Skeletal muscle cell (primary cell): ENCODE results near the gene VTI1A.
A peak's percentile ranks its signal among the peaks of the same experiment; 100 is the strongest.

Experiments
- DNase-seq: peaks from one replicate; pipeline ENCODE4 v3.0.0-alpha.2; 2010; ENCODE audit warnings: low read depth
- H3K4me3 ChIP-seq: 2 replicates; pipeline ENCODE4 v1.5.1; 2011; ENCODE audit warnings: low read depth, mild to moderate bottlenecking, control low read depth, low read length, moderate library complexity

The VTI1A gene

DNA sequence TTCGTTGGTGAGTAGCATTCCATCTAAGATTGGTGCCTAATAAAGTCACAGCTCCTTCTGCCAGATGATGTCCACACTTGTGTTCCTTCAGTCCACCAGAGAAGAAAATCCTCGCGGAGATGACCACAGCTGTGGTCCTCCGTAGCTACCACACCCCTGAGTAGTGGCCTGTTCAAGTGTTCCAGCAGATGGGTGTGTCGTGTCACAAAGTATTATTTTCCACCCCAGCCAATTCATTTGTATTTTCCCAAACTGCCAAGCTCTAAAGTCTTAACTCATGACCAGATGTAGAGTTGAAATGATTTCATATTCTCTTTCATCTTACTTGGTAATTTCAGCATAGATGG lies 251.8 kb downstream of the VTI1A start:
- no peak for DNase-seq
- H3K4me3 ChIP-seq: no peak overlapping the region

DNA sequence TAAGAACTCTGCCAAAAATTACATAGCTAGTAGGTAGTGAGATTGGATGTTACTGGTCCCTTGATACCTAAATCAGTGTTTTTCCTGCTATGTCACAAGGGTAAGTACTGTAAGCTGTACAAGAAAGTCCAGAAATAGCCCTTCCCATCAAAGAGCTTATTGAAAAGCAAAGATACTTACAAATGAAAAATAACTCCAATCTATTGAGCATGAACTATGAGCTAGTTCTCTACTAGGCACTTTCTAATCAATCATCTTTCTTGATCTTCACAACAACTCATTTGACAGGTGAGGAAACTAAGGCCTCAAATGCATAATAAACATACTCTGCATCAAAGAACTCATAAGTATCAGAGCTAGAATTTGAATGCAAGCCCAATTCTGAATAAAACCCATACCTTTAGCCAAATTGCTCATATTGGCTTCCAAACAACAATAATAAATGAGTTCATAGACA lies 253.2 kb downstream of the VTI1A start:
- DNase-seq: no peak
- no peak overlapping the region for H3K4me3 ChIP-seq

DNA sequence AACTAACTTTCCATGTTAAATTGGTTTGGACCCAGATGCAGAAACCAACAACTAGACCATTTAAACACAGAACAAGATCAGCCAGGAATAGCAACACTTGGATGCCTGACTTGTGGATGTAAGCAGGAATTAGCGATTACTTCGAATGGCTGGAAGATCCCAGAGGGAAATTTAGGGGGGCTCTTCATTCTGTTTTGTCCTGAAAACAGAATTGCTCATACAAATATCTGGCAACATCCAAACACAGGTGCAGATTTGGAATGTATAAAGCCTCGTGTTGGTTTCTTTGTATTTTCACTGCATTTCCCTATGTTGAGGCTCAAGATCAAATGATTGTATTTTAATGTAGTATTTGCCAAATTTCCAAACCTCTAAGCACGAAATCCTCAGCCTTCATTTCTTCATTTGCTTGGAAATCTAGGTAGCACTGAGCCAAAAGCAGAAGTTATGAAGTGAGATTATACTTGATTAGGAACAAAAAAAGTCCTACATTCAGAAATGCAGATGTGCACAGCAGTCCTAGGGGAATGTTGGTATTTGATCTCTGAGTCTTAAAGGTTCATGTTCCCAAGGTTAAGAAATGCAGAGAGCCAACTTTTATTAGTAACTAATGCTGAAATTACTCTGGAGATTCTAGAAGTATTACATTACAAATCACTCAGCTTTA lies 254.3 kb downstream of the VTI1A start:
- DNase-seq: peak; percentile 75
- H3K4me3 ChIP-seq: no peak overlapping the region

- H3K4me3 ChIP-seq: no peak overlapping the region
- no peak for DNase-seq
Measured at GRCh38 chr10:112701878-112702255, 254.9 kb downstream of the VTI1A start.

GRCh38 chr10:112706577-112706976 lies 259.6 kb downstream of the VTI1A start:
- DNase-seq: no peak
- H3K4me3 ChIP-seq: no peak overlapping the region

- H3K4me3 ChIP-seq: no peak overlapping the region
- DNase-seq: no peak
Measured at GRCh38 chr10:112708461-112708860, 261.4 kb downstream of the VTI1A start.

- no peak overlapping the region for H3K4me3 ChIP-seq
- no peak for DNase-seq
Measured at GRCh38 chr10:112710528-112710927, 263.5 kb downstream of the VTI1A start.

- DNase-seq: no peak
- no peak overlapping the region for H3K4me3 ChIP-seq
Measured at GRCh38 chr10:112711366-112711765, 264.4 kb downstream of the VTI1A start.

GRCh38 chr10:112712536-112712935 lies 265.5 kb downstream of the VTI1A start:
- DNase-seq: no peak

DNA sequence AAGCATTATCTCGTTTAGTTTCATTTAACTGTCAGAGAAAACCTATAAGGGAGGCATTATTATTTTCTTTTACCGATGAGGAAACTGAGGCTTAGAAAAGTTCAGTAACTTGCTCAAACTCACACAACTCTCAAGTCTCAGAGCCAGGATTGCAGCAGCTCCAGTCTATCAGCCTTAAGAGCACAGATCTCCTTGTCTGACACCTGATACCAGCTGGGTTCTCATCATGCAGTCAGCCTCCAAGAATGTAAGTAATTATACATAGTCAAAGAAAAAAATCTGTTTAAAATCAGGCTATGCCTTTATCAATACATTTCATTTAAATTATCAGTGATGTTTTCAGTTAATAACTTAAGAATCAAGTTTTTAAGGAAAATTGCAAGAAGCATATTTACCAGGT lies 266.4 kb downstream of the VTI1A start:
- H3K4me3 ChIP-seq: no peak overlapping the region
- no peak for DNase-seq

More at GRCh38 chr10:112712536-112712935, 265.5 kb downstream of the VTI1A start:
- H3K4me3 ChIP-seq: no peak overlapping the region

GRCh38 chr10:112715581-112715980 lies 268.6 kb downstream of the VTI1A start:
- no peak overlapping the region for H3K4me3 ChIP-seq
- DNase-seq: no peak

DNA sequence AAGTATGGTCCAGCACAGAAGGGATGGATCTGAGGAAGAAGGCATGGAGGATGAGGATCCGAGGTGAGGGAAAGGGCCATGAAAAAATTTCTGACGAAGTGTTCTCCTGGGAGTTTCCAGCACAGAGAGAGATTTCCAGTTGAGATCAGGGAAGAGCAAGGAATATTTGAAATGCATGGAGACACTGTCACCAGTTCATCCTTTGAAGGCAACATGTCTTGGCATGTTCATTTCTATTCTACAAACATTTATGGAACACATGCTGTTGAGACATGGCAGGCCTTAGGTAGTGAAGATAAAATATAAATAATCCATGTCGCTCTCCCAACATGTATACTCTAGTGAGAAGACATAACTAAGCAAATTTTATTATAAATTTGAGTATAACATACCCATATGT lies 269.1 kb downstream of the VTI1A start:
- DNase-seq: no peak
- no peak overlapping the region for H3K4me3 ChIP-seq

DNA sequence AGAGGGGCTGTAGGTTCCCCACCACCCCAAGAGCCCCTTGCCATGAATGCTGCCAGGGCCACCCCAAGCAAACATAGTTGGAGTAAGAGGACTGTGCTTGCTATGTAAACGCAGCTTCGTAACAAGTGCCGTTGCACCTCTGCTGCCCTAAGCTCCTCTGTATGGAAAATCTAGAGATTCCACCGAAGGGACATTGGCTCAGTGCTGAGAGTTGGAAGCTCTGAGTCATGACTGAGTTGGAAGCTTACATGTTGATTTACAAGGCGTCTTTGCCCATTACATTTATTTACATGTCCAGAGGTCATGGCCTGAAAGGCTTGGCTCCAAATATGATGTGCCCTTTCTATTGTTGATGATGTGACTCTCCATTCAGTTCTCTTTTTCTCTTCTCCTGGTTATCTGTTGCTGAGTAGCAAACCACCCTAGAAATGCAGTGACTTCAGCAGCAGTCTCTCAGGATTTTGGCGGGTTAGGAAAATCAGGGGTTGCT lies 270.0 kb downstream of the VTI1A start:
- H3K4me3 ChIP-seq: no peak overlapping the region

DNA sequence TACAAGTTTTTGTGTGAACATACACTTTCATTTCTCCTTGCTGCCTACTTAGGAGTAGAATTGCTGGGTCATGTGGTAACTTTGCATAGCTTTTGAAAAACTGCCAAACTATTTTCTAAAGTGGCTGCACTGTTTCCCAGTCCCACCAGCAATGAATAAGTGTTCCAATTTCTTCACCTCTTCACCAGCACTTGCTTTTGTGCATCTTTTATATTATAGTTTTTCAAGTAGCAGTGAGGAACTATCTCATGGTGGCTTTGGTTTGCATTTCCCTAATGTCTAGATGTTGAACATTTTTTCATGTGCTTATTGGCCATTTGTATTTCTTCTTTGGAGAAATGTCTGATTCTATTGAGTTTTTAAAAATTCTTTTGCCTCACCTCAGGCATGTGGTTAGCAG lies 273.2 kb downstream of the VTI1A start:
- DNase-seq: no peak
- H3K4me3 ChIP-seq: no peak overlapping the region

More for the DNA sequence above, 270.0 kb downstream of the VTI1A start:
- no peak for DNase-seq

- no peak for DNase-seq
- no peak overlapping the region for H3K4me3 ChIP-seq
Measured at GRCh38 chr10:112721080-112721698, 274.2 kb downstream of the VTI1A start.

DNA sequence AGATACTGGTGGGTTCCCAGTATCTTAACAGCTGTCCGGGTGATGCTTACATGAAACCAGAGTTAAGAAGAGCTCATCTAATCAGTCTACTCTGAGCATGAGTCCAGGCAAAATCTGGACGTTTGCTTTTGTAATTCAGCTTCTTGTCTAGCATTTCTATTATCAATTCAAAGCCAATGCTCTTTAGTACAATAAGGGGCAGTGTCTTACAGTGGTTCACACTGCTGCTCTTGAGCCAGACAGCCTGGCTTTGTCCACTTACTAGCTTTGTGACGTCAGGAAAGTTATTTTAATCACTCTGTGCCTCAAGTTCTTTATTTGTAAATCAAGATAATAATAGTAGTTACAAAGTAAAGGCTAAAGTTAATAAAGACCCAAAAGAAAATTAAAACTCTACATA lies 275.7 kb downstream of the VTI1A start:
- no peak for DNase-seq
- no peak overlapping the region for H3K4me3 ChIP-seq

DNA sequence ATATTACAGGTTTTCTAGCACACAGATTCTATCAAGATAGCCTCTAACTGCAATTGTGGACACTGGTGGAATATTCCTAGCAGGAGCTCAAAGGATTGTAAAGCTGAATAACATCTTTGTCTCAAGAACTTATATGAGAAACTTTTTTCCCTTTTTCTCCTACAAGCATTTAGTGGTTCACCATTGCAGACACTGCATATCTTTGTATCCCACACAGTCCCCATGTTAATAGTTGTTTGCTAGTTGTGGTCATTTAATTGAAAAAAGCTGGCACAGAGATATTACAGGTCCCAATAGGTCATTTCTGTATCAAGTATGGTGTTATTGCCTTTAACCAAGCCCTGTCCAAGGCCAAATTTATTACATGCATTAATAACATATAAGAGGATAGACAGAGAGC lies 276.9 kb downstream of the VTI1A start:
- no peak overlapping the region for H3K4me3 ChIP-seq
- DNase-seq: no peak

DNA sequence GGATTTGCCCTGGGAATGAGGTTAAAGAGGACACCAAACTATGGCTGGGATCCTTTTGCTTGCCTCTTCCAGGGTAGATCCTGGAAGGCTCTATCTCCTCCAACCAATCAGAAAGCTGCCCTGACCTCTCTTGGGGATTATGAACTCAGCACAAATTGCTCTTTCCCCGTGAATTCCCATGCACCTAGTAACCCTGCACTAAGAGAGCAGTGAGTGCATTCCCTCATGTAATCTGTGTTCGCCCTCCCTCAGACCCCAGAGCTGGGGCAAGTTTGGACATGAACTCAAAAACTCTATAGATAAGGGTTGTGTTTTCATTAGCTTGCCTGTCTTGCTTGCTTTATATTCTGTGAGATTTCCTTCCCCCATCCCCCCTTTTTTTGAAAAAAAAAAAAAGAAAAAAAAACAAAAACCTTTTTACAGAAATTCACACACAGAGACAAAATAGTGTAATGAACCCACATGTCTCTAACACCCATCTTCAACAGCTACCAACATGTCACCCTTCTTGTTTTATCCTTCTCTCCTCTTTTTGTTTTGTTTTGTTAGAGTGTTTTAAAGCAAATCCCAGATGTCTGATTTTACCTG lies 277.5 kb downstream of the VTI1A start:
- DNase-seq: no peak
- no peak overlapping the region for H3K4me3 ChIP-seq

GRCh38 chr10:112728118-112728883 lies 281.3 kb downstream of the VTI1A start:
- no peak for DNase-seq
- no peak overlapping the region for H3K4me3 ChIP-seq

DNA sequence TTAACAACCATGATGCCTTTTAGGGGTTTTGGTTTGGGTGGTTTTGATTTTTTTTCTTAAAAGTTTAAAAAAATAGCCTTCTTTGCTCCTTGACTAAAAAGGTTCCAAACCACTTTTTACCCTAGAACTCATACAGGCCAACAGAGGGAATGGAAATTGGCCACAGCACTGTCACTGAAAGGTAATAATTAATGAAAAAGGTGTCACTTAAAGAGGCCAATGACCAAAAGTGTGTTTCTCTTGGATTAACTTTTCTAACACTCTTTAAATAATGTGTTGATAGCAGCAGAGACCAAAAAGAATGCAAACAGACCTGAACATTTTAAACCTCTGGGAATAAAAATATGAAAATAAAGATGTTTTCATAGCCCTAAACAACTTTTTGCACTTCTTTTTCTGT lies 282.0 kb downstream of the VTI1A start:
- no peak overlapping the region for H3K4me3 ChIP-seq
- DNase-seq: no peak
